ENCODE data around the gene PPP2R3A.
"Not testable (repeated sequence)": the region's sequence is repeated elsewhere in the genome, so short reads cannot be mapped to it uniquely, and the experiment has no call there.

The PPP2R3A gene

GRCh38 chr3:136161516-136161915 is 196.0 kb downstream of the PPP2R3A start:
- DNase-seq = no peak

GRCh38 chr3:136162322-136162721 is 196.8 kb downstream of the PPP2R3A start:
- DNase-seq = no peak

GRCh38 chr3:136163607-136164006 is 198.1 kb downstream of the PPP2R3A start:
- not testable (repeated sequence) for DNase-seq

GRCh38 chr3:136166507-136166906 is 201.0 kb downstream of the PPP2R3A start:
- no peak for DNase-seq

- DNase-seq = not testable (repeated sequence)
Observed at GRCh38 chr3:136168236-136168635, 202.7 kb downstream of the PPP2R3A start.

DNA sequence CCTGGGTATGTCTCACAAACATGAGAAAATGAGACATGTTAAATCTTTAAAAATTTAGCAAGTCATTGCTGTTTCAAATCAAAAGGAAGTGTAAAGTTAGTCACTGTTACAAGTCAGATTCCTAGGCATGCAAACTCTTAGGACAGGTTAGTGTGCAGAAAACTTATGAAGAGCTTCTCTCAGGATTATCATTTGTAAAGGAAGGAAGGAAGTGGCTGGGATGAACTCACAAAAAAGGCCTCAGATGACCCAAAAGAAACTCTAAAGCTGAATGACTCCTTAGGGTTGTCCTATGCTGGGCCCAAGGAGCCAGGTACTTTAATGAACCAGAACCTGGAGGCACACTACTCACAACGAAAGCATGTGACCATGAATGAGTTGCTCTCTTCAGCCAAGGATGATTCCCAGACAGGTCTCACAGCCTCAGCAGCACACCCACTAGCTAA is 205.6 kb downstream of the PPP2R3A start:
- DNase-seq = no peak

DNA sequence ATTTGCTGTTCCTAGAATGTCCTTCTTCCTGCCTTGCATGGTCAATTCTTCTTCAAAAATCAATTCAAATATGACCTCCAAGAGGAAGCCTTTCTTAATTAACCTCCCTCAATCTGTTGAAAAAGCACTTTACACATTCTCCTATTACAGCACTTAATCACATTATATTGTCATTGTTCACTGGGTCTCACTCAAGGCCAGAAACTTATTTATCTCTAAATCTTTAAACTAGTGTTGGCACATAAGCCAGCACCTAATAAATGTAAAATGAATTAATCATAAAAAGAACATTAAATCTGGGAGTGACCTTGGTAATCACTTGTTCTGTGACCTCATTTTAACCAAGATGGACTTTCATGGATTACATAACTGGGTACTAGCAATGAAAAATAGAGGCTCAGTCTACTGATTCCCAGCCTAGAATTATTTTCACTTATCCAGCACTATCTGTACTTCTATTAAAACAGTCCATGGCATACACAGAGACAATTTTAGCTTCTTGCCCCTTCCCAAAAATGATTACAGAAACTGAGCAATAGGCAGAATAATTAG is 208.5 kb downstream of the PPP2R3A start:
- DNase-seq = no peak

GRCh38 chr3:136177876-136178275 is 212.3 kb downstream of the PPP2R3A start:
- DNase-seq = no peak

DNA sequence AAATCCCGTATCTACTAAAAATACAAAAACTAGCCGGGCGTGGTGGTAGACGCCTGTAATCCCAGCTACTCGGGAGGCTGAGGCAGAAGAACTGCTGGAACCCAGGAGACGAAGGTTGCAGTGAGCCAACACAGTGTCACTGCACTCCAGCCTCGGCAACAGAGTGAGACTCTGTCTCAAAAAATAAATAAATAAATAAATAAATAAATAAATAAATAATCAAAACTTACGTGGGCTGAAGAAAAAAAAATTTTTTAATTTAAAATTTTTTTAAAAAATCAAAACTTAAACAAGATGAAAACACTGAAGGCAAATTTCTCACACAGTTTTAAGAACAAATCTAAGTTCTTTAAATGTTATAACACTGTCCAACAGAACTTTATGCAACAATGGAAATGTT is 216.2 kb downstream of the PPP2R3A start:
- DNase-seq = no peak

- no peak for DNase-seq
Observed at GRCh38 chr3:136184703-136185102, 219.2 kb downstream of the PPP2R3A start.

GRCh38 chr3:136186344-136186743 is 220.8 kb downstream of the PPP2R3A start:
- DNase-seq = peak; percentile 26

DNA sequence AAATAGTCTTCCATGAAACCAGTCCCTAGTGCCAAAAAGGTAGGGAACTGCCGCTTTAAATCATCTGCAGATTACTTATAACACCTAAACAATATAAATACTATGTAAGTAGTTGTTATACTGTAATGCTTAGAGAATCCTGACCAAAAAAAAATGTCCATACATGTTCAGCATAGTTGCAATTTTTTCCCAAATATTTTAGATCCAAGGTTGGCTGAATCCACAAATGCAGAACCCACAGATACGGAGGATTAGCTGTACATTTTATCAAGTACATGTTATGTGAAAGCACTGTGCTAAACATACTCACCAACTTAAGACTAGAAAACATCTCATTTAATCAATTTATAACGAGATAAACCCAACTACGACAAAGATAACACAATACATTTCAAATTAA is 221.3 kb downstream of the PPP2R3A start:
- no peak for DNase-seq

DNA sequence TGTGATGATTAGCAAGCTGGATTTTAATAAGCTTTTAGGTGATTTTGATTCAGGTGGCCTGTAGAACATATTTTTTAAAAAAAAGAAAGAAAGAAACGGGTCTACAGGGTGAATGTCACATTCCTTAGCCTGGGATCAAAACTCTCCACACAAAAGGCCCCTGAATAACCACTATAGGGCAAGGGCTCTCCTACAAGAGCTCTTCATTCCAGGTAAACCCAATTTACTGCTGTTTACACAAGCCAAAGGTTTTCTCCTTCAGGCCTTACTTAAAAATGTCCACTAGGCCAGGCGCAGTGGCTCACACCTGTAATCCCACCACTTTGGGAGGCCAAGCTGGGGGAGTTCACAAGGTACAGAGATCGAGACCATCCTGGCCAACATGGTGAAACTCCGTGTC is 222.3 kb downstream of the PPP2R3A start:
- no peak for DNase-seq

- DNase-seq = no peak
Observed at GRCh38 chr3:136189043-136189442, 223.5 kb downstream of the PPP2R3A start.

DNA sequence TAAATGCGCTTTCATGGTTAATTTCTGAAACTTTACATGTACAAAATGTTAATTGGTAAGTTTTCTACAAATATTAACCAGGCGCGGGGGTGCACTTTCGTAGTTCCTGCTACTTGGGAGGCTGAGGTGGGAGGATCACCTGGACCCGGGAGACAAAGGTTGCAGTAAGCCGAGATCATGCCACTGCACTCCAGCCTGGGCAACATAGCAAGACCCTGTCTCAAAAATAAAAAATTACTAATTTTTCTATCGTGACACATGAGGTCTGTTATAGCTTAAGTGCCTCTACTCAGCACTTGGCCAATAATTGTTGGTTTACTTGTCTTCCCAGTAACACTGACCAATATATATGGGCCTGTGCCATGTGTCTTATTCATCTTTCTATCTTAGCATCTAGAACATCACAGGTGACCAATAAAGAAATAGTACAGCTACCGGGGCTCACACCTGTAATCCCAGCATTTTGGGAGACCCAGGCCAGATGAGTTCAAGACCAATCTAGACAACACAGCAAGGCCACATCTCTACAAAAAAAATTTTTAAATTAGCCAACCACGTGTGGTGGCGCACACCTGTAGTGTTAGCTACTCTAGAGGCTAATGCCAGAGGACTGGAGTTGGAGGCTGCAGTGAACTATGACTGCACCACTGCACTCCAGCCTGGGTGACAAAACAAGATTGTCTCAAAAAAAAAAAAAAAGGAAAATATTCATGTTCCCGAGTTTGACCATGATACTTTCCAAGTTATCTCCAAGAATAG is 224.5 kb downstream of the PPP2R3A start:
- no peak for DNase-seq

DNA sequence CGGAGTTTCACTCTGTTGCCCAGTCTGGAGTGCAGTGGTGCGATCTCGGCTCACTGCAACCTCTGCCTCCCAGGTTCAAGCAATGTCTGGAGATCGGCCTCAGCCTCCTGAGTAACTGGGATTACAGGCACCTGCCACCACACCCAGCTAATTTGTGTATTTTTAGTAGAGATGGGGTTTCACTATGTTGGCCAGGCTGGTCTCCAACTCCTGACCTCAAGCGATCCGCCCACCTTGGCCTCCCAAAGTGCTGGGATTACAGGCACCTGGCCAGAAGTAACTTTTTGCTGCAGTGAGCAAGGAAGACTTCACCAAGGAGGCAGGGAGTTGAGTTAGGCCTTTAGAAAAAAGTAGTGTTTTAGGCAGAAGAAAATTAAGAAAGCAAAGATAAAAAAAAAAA is 226.7 kb downstream of the PPP2R3A start:
- DNase-seq = not testable (repeated sequence)

- DNase-seq = no peak
Observed at GRCh38 chr3:136192831-136193230, 227.3 kb downstream of the PPP2R3A start.

DNA sequence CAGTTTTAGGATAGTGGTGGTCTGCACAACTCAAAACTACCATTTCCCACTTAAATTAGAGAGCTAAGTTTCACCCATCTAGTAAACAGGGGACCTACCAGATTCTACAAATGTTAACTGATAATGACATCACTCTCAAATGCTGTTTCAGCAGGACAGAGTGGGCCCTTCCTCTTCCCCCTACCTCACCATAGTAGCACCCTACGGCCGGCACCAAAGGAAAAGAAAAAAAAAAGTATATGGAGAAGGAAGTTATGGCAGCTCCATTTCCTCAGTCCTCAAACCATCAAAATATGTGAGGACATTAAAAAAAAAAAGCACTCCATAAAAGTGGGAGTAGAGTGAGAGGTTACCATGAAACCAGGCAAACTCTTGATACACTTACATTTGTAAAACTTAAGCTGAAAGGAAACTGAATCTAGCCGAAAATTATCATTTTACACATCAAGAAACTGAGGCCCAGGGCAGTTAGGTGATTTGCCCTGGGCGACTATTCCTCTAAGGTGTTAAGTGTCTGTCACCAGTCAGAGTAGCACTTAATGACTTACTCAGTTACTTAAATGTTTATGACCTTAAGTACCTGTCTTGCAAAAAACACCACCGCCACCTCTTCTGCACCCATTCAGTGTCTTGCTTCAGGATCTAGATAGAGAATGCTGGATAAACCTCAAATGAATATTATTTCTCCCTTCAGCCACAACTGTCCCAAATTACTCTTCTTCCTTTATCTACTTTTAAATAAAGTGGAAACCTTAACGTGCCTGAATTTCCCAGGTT is 227.9 kb downstream of the PPP2R3A start:
- peak; percentile 30 for DNase-seq

DNA sequence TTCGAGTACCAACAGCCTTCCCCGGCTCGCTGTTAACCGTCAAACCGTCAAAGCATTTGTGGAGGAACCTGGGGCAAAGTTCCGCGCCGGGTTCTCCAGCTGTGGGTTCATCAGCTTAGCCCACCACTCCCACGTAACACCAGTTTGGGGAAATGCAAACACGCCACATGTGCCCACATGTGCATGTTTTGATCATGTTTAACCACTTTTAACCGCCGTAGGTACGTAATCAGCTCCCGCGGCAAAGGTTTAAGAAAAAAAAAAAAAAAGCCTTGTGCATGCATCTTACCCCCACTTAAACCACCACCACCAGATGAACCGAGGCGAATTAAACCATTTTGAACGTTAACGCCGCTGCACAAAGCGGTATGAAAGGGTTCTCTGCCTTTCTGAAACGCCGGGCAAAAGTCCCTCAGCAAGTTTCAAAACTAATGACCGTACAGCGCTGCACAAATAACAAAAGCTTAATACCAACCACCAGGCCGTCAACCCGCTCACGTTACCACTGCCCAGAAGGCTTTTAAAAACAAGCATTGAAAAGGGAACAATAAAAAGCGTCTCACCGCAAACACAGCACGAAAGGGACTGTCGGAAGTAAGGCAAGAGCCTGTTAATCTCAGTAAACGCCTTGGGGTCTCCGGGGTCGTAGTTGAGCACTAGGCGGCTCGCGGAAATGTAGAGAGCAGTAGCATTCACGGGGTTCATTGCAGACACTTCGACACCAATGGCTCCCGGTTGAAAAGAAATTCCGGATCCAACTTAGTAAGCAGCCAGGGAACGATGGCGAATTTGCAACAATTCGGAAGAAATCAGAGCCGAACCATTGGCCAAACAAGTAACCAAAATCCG is 229.1 kb downstream of the PPP2R3A start:
- DNase-seq = peak; percentile 76

GRCh38 chr3:136195258-136196063 is 229.9 kb downstream of the PPP2R3A start:
- peak; percentile 88 for DNase-seq

DNA sequence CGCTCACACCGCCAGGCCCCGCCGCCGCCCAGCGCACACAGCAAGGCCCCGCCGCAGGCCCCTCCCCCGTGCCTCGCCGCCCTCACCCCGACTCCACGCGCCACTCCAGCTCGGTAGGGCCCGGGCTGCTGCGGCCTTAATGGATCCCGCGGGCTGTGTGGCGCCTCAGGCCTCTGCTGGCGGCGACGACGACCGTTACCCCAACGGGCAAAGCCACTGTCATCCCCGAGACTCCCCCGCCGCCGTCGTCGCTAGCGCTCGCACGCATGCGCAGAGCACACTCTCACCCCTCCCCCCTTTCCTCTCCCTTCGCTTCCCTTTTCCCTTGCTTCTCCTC is 230.5 kb downstream of the PPP2R3A start, which contains the start of gene MSL2:
MSL2 (minus strand) TSS at position 272 of the 337 bp plus-strand sequence. CDS start 1,222 bp downstream, outside the sequence.
- DNase-seq = no peak

All from CD4-positive, alpha-beta T cell treated with Interleukin-17A for 1 hour (primary cell).